Esophagus muscularis mucosa (tissue), 3 donors: ENCODE measurements around the gene DNM3.

ENCODE experiments used
- POLR2A ChIP-seq: fragments of 450-650 bp; IDR thresholded peaks from one replicate; pipeline ENCODE4 v1.6.1; 2017; ENCODE audit warnings: antibody characterized with exemption, moderate library complexity, mild to moderate bottlenecking, low read depth
- TF ChIP-seq, protein P1 (sequence below), 3 experiments: fragments of 200-600 bp in 2 of 3; fragments of 450-650 bp in 1 of 3; sonication (generic) in 2 of 3; IDR thresholded peaks; one replicate each; pipeline ENCODE4 v1.5.1; 2017 to 2019; ENCODE audit warnings: antibody characterized with exemption in 3 of 3, mild to moderate bottlenecking in 2 of 3, moderate library complexity in 1 of 3

DNA sequence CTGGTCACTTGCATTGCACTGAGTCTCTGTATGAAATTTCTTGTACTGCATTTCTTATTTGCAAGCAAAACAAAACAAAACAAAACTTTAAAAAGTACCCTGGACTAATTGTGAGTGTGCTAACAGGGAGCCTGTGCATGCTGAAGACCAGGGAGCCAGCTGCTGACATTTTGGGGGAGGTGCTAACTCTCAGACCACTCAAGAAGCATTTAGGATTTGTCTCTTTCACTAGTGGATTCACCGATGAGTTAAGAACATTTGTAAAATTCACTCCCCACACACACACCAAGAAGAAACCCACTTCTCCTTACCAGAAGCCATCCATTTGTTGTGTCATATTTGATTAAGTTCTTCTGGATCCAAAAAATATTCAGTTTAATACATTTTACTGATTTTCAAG is 483.5 kb downstream of the DNM3 start:
- TF ChIP-seq, protein P1, sequence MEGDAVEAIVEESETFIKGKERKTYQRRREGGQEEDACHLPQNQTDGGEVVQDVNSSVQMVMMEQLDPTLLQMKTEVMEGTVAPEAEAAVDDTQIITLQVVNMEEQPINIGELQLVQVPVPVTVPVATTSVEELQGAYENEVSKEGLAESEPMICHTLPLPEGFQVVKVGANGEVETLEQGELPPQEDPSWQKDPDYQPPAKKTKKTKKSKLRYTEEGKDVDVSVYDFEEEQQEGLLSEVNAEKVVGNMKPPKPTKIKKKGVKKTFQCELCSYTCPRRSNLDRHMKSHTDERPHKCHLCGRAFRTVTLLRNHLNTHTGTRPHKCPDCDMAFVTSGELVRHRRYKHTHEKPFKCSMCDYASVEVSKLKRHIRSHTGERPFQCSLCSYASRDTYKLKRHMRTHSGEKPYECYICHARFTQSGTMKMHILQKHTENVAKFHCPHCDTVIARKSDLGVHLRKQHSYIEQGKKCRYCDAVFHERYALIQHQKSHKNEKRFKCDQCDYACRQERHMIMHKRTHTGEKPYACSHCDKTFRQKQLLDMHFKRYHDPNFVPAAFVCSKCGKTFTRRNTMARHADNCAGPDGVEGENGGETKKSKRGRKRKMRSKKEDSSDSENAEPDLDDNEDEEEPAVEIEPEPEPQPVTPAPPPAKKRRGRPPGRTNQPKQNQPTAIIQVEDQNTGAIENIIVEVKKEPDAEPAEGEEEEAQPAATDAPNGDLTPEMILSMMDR (IDR thresholded peaks at IDR 0.05), result no peak
- TF ChIP-seq POLR2A, result no peak
